Fibroblast of mammary gland (primary cell): ENCODE results near the gene ARHGAP29.
"Not testable (repeated sequence)": the region's sequence is repeated elsewhere in the genome, so short reads cannot be mapped to it uniquely, and the experiment has no call there.

Experiments used
- DNase-seq: peaks from one replicate; pipeline ENCODE4 v3.0.0-alpha.2; 2010; ENCODE audit warnings: low read depth
- H3K4me3 ChIP-seq: 2 replicates; pipeline ENCODE4 v1.5.1; 2011; ENCODE audit warnings: low read depth, mild to moderate bottlenecking, low read length, moderate library complexity; ENCODE audit not compliant: control insufficient read depth
- CTCF ChIP-seq: conservative IDR thresholded peaks from 2 replicates; pipeline ENCODE4 v1.5.1; 2011; ENCODE audit warnings: low read depth, low read length, inconsistent platforms; ENCODE audit not compliant: control insufficient read depth, insufficient read depth

The ARHGAP29 gene

GRCh38 chr1:94156096-94156625, 81.2 kb downstream of the ARHGAP29 start:
- H3K4me3 ChIP-seq = no peak overlapping the region
- TF ChIP-seq CTCF = no peak
- no peak for DNase-seq

- peak; percentile 26 for DNase-seq
- no peak for TF ChIP-seq CTCF
Observed at GRCh38 chr1:94154989-94155388, 82.4 kb downstream of the ARHGAP29 start.

GRCh38 chr1:94153133-94153532, 84.3 kb downstream of the ARHGAP29 start:
- DNase-seq = no peak
- TF ChIP-seq CTCF = no peak

More at GRCh38 chr1:94154989-94155388, 82.4 kb downstream of the ARHGAP29 start:
- no peak overlapping the region for H3K4me3 ChIP-seq

GRCh38 chr1:94149166-94149565, 88.2 kb downstream of the ARHGAP29 start:
- not testable (repeated sequence) for DNase-seq

More at GRCh38 chr1:94153133-94153532, 84.3 kb downstream of the ARHGAP29 start:
- H3K4me3 ChIP-seq = no peak overlapping the region

GRCh38 chr1:94146273-94146672, 91.1 kb downstream of the ARHGAP29 start:
- no peak overlapping the region for H3K4me3 ChIP-seq
- no peak for TF ChIP-seq CTCF
- no peak for DNase-seq

More at GRCh38 chr1:94149166-94149565, 88.2 kb downstream of the ARHGAP29 start:
- not testable (repeated sequence) for H3K4me3 ChIP-seq

GRCh38 chr1:94144836-94145235, 92.5 kb downstream of the ARHGAP29 start:
- H3K4me3 ChIP-seq = no peak overlapping the region
- no peak for DNase-seq
- TF ChIP-seq CTCF = no peak

- no peak overlapping the region for H3K4me3 ChIP-seq
- TF ChIP-seq CTCF = no peak
- no peak for DNase-seq
Observed at GRCh38 chr1:94143809-94144176, 93.6 kb downstream of the ARHGAP29 start.
